GM21447 (cell line): ENCODE measurements around the gene GALNT9.

Experiments used
- ATAC-seq: cut with Tn5 transposase; IDR thresholded peaks from one replicate; pipeline ENCODE4 v1.9.1; 2021; ENCODE audit not compliant: unreplicated experiment

The GALNT9 gene

GRCh38 chr12:132327336-132328171, 1.8 kb downstream of the GALNT9 start:
- ATAC-seq = no peak

GRCh38 chr12:132326646-132327045, 2.7 kb downstream of the GALNT9 start:
- ATAC-seq = no peak

GRCh38 chr12:132325733-132326130, 3.7 kb downstream of the GALNT9 start:
- ATAC-seq = no peak

- ATAC-seq = no peak
Measured at GRCh38 chr12:132324841-132325732, 4.3 kb downstream of the GALNT9 start.

GRCh38 chr12:132324173-132324572, 5.2 kb downstream of the GALNT9 start:
- no peak for ATAC-seq

- ATAC-seq = no peak
Measured at GRCh38 chr12:132323171-132324010, 6.0 kb downstream of the GALNT9 start.

GRCh38 chr12:132322206-132323132, 6.9 kb downstream of the GALNT9 start:
- no peak for ATAC-seq

- ATAC-seq = no peak
Measured at GRCh38 chr12:132321321-132322118, 7.9 kb downstream of the GALNT9 start.

GRCh38 chr12:132320767-132321211, 8.6 kb downstream of the GALNT9 start:
- no peak for ATAC-seq

- ATAC-seq = no peak
Measured at GRCh38 chr12:132319991-132320570, 9.3 kb downstream of the GALNT9 start.

GRCh38 chr12:132319359-132319950, 9.9 kb downstream of the GALNT9 start:
- no peak for ATAC-seq

GRCh38 chr12:132318618-132319033, 10.8 kb downstream of the GALNT9 start:
- no peak for ATAC-seq

- ATAC-seq = no peak
Measured at GRCh38 chr12:132318135-132318534, 11.3 kb downstream of the GALNT9 start.

GRCh38 chr12:132317233-132317938, 12.0 kb downstream of the GALNT9 start:
- no peak for ATAC-seq

GRCh38 chr12:132316497-132317232, 12.7 kb downstream of the GALNT9 start:
- ATAC-seq = no peak

GRCh38 chr12:132315951-132316350, 13.4 kb downstream of the GALNT9 start:
- no peak for ATAC-seq

GRCh38 chr12:132315507-132315906, 13.9 kb downstream of the GALNT9 start:
- ATAC-seq = no peak
